ENCODE data around the gene STARD4. TPM values are rescaled to one million over a fixed set of nuclear protein-coding genes. Genes with fewer than 3 reads are reported as not detected.

STARD4 gene
- total RNA-seq, 2 experiments from 2014 or later: 52.3 to 55.9 TPM

DNA sequence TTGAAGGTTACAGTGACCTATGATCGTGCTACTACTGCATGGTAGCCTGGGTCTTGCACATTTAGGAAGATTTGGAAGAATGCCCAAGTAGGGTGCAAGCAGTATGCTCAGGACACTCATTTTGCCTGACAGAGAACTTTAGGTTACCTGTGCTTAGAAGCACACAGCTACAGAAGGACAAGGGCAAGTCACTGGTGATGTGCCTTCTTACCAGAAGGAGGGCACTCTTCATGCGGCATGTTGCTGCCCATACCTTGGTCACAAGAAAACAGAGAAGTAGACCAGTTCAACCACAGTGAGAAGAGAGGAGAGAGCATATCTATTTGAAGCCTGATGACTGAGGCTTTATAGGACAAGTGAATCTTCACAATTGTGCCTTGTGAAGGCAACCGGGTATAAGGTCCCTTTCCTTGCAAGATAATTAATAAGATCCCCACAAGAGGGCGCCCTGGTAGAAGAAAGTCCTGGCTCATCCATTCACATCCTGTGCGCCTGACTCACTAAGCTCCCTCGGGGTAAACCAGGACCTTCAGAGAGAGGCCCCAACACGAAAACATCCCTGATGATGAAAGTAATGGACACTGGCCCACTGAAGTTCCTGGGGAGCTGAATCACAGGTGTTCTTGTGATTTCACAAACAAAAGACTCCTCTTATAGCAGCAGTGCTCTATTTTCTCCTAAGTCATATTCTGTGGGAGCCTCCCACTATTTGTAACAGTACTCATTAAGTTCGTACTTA, 38.1 kb upstream of the STARD4 start:
- ATAC-seq: peak; percentile 94
- no peaks in the 10 kb centered on the region for H3K9me3 Mint-ChIP-seq (ENCODE audit: insufficient read depth)
- DNase-seq: peak; percentile 84
- H3K27me3 Mint-ChIP-seq (ENCODE audit: low read depth): peaks cover 2% of the 10 kb centered on the region
- H3K4me1 Mint-ChIP-seq (ENCODE audit: low read depth): peaks cover 13% of the 10 kb centered on the region
- H3K36me3 Mint-ChIP-seq (ENCODE audit: low read depth): no peaks in the 10 kb centered on the region
- no peak overlapping the region for H3K4me3 Mint-ChIP-seq
- CTCF ChIA-PET: interaction anchor here (0.6 to 4.4 kb wide), 32 partner anchors 8 to 611 kb away, joined by 3 to 38 read pairs (median 4); partner anchors contain the start of gene NREP
- POLR2A ChIA-PET: interaction anchor here (0.6 to 1.1 kb wide), 2 partner anchors 207 to 1200 kb away, joined by 3 to 4 read pairs; partner anchors contain the start of gene NREP
- H3K27ac Mint-ChIP-seq: no peak overlapping the region

DNA sequence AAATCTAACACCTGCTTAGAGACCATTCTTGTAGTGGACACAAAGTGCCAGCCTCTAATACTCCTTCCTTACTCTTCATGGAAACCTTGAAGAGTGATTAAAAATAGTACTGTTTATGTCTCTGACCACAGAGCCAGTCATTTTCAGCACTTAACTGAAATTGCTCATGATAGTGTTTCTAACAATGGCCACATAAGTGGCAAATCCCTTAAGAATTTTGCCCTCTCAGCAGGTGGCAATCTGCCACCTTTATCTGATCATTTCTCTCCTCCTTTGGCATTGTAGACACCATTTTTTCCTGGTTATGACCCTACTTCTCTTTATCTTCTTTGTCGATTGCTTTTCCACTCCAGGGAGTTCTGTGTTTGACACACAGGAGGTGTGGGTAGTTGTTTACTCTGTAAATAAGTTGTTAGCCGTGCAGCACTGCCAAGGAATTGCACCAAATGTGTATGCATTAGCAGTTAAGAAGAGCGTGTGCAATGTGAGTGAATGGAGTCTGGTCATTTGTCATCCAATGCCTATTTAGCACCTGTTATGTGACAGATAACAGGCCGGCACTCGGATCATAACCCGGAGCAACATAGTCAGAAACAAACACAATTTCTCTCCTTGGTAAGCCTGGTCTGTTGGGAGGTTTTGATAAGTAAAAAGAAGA, 36.8 kb upstream of the STARD4 start:
- DNase-seq (no peak), ATAC-seq (no peak)
- H3K9me3 Mint-ChIP-seq (ENCODE audit: insufficient read depth): no peaks in the 10 kb centered on the region
- peaks cover 13% of the 10 kb centered on the region for H3K4me1 Mint-ChIP-seq (ENCODE audit: low read depth)
- no peak overlapping the region for H3K4me3 Mint-ChIP-seq
- H3K27me3 Mint-ChIP-seq (ENCODE audit: low read depth): peaks cover 6% of the 10 kb centered on the region
- no peaks in the 10 kb centered on the region for H3K36me3 Mint-ChIP-seq (ENCODE audit: low read depth)
- H3K27ac Mint-ChIP-seq: no peak overlapping the region
- CTCF ChIA-PET: interaction anchor here (1.8 to 3.2 kb wide), 2 partner anchors 16 to 597 kb away, joined by 7 to 33 read pairs; no protein-coding TSS in a partner anchor
- POLR2A ChIA-PET: no interaction called here

DNA sequence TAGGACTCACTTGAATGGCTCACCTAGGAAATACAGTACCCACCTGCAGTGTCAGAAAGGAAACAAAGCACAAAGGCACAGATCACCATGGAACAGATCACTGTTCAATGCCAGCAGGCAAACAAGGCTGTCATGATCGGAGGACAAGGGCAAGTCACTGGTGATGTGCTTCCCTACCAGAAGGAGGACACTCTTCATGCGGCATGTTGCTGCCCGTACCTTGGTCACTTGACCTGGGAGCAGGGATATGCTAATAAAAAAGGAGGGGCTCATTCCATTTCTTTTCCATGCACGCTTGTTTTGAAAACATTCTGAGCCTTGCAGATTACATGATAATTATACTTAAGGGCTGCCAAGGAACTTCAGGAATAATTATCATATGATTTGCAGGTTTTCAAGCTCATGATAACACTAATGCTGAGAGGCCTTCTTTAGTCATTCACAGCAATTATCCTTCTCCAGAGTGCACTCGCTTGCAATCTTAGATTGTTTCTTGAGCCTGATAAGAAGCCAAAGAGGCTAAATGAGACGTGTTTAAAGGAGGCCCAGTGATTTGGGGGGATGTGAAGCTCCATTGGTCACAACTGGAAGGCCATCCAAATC, 36.1 kb upstream of the STARD4 start:
- peaks cover 13% of the 10 kb centered on the region for H3K4me1 Mint-ChIP-seq (ENCODE audit: low read depth)

DNA sequence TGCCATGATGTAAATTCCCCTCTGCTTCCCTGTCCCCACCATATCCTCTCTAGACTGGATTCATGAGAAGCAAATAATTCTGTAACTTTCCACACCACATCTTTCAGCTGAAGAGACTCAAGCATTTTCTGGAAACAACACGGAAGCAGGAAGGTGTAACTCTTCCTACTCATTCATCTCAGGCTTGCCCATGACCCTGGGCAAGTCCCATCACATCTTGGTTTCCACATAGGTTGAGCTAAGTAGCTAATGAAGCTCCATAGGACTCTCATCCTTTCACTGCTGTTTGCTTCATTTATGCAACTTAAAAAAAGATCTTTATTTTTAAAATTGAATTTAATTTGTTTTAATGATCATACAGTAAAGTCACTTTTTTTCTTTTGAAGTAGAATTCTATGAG, 32.7 kb upstream of the STARD4 start:
- no peak for ATAC-seq
- H3K27ac Mint-ChIP-seq: no peak overlapping the region
- POLR2A ChIA-PET: no interaction called here

More for the DNA sequence above, 36.1 kb upstream of the STARD4 start:
- Mint-ChIP-seq H3K9me3 (ENCODE audit: insufficient read depth) (no peaks in the 10 kb centered on the region), H3K27ac (no peak overlapping the region), H3K36me3 (ENCODE audit: low read depth) (no peaks in the 10 kb centered on the region), H3K4me3 (no peak overlapping the region), H3K27me3 (ENCODE audit: low read depth) (peaks cover 6% of the 10 kb centered on the region)
- POLR2A ChIA-PET: no interaction called here
- ATAC-seq: no peak
- no peak for DNase-seq
- CTCF ChIA-PET: interaction anchor here (1.8 kb wide), 1 partner anchor 15 kb away, joined by 7 read pairs; no protein-coding TSS in a partner anchor

DNA sequence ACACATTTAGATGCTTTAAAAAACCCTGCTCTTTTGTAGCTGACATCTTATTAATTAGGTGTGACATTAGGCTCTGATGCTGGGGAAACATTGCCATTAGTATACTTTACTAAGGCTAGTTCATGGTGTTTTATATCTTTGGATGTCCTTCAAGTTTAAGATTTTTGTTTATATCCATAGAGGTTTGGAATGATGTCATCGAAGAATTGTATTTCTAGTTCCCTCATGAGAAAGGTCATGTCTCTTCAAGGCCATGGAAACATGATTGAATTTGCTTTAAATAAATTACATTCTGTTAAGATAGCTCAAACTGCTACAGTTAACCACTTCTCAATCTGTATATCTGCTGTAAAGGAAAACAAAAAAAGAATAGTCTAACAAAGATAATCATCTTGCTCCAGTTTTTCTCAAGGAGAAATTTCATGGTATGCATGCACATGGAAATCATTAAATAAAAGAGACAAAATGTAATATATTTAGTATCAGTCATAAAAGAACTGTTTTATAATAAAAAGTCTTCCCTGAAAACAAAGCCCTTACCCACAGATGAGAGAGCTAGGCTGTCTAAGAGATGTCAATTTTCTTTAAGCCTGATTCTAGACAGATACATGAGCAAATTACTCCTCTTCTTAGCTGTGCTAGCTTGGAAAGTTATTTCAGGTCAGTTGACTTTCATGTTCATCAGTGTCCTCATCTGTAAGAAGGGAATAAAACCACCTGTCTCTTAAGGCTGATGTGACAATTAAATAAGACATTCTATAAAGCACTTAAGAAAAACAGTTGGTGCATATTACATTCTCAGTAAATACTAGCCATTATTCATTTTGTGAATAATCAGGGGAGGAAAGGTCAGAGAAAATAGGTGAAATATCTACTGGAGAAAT, 25.0 kb upstream of the STARD4 start:
- DNase-seq (no peak), ATAC-seq (no peak)
- H3K9me3 Mint-ChIP-seq (ENCODE audit: insufficient read depth): no peaks in the 10 kb centered on the region
- H3K4me3 Mint-ChIP-seq: no peak overlapping the region
- no peak overlapping the region for H3K27ac Mint-ChIP-seq
- no peaks in the 10 kb centered on the region for H3K36me3 Mint-ChIP-seq (ENCODE audit: low read depth)
- POLR2A ChIA-PET: no interaction called here
- H3K27me3 Mint-ChIP-seq (ENCODE audit: low read depth): peaks cover 24% of the 10 kb centered on the region
- H3K4me1 Mint-ChIP-seq (ENCODE audit: low read depth): no peaks in the 10 kb centered on the region
- CTCF ChIA-PET: interaction anchor here (1.8 kb wide), 1 partner anchor 13 kb away, joined by 6 read pairs; no protein-coding TSS in a partner anchor

More for the DNA sequence above, 32.7 kb upstream of the STARD4 start:
- Mint-ChIP-seq H3K36me3 (ENCODE audit: low read depth) (no peaks in the 10 kb centered on the region), H3K9me3 (ENCODE audit: insufficient read depth) (no peaks in the 10 kb centered on the region), H3K4me1 (ENCODE audit: low read depth) (no peaks in the 10 kb centered on the region), H3K27me3 (ENCODE audit: low read depth) (peaks cover 19% of the 10 kb centered on the region), H3K4me3 (no peak overlapping the region)
- no peak for DNase-seq
- CTCF ChIA-PET: no interaction called here

DNA sequence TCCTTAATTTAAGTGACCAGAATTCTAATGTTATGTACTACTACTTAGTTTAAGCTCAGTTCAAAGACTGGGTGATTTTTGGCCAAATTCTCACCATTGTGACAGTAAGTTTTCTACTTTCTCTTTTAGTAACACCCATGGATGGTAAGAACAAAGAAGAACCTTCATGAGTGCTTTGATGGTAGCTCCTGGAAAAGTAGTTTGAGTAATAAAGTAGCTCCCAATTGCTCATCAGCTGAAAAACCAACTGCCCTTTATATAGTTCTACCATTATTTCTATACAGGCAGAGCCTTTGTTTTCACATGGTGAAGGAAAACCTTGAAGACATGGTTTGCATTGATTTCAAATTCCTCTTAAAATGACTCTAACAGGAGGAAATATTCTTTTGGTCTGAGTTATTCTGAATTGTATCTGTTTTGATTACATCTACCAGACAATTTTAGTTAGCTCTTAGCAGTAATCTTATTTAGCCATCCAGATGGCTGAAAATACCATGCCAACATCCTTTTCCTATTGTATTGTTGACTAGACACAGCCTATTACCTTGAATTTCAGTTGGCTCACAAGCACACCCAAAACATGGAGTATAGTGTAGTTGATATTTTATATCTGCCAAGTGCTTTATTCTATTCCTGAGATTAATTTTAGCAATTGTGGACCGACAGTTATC, 23.7 kb upstream of the STARD4 start:
- no peaks in the 10 kb centered on the region for H3K9me3 Mint-ChIP-seq (ENCODE audit: insufficient read depth)
- ChIA-PET POLR2A (no interaction called here), CTCF (interaction anchor here (0.7 to 1.0 kb wide), 2 partner anchors 15 to 625 kb away, joined by 4 to 5 read pairs; no protein-coding TSS in a partner anchor)
- no peaks in the 10 kb centered on the region for H3K36me3 Mint-ChIP-seq (ENCODE audit: low read depth)
- peaks cover 6% of the 10 kb centered on the region for H3K4me1 Mint-ChIP-seq (ENCODE audit: low read depth)
- ATAC-seq (no peak), DNase-seq (no peak)
- peaks cover 17% of the 10 kb centered on the region for H3K27me3 Mint-ChIP-seq (ENCODE audit: low read depth)
- no peak overlapping the region for H3K4me3 Mint-ChIP-seq
- no peak overlapping the region for H3K27ac Mint-ChIP-seq

DNA sequence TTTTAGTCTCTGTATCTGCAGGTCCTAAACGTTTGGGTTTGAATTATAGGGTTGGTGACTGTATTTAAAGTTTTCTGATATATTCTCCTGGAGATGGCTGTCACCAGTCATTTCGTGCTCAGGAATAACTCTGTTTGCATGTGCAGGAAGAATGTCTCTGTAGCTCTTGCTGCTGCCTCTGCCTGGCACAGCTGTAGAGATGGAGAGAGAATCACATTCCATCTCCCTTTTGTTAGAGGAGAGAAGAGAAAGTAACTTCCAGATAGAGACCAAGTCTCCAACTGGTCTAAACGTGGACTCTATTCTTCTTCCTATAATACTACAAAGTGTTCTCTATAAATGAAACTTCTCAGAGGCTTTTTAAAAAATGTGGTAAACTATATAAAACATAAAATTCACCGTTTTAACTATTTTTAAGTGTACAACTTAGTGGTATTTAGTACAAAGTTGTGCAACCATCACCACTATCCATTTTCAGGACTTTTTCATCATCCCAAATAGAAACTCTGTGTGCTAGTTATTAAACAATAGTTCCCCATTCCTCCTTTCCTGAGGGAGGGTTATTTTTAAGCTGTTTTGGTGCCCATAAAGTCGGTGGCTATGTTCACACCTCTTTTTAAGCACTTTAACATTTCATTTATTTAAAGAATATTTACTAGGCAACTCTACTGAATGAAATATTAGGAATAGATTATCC, 20.7 kb upstream of the STARD4 start:
- H3K27me3 Mint-ChIP-seq (ENCODE audit: low read depth): peaks cover 6% of the 10 kb centered on the region
- H3K36me3 Mint-ChIP-seq (ENCODE audit: low read depth): peaks cover 4% of the 10 kb centered on the region
- H3K9me3 Mint-ChIP-seq (ENCODE audit: insufficient read depth): no peaks in the 10 kb centered on the region
- ChIA-PET CTCF (interaction anchor here (1.2 to 2.0 kb wide), 3 partner anchors 15 to 18 kb away, joined by 3 to 7 read pairs (median 4); no protein-coding TSS in a partner anchor), POLR2A (no interaction called here)
- ATAC-seq (no peak), DNase-seq (no peak)
- H3K4me1 Mint-ChIP-seq (ENCODE audit: low read depth): peaks cover 20% of the 10 kb centered on the region
- H3K4me3 Mint-ChIP-seq: no peak overlapping the region
- no peak overlapping the region for H3K27ac Mint-ChIP-seq

DNA sequence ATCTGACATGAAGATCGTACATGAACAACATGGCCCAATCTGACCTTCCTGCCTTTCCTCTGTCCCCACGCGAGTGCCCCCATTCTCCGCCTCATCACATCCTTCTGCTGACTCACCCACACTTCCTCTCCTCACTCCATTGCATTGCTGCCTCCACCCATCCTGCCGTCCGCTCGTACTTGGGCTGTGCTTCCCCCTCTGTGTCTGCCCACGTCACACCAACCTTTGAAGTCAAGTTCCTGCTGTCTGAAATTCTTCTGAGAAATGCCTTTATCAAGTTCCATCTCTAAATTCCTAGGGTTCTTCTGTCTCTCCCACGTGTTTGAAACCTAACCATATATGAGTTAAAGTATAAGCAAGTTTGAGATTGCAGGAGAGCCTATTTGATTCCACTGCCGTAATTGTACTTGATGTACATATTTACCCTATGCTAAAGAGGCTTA, 18.0 kb upstream of the STARD4 start:
- peak; percentile 100 for ATAC-seq

DNA sequence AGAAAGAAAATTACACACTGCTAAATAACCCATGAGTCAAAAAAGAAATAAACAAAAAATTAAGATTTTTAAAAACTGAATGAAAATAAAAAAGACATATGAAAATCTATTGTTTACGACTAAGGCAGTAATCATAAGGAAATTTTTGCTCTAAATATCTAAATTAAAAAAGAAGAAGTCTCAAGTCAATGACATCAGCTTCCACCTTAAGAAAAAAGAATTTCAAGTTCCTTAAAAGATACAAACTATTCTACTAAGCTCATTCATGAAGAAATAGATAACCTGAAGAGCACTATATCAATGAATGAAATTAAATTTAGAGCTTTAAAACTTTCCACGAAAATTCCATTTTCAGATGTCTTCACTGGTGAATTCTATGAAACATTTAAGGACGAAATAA, 15.7 kb upstream of the STARD4 start:
- H3K9me3 Mint-ChIP-seq (ENCODE audit: insufficient read depth): no peaks in the 10 kb centered on the region
- H3K4me3 Mint-ChIP-seq: no peak overlapping the region
- H3K27ac Mint-ChIP-seq: no peak overlapping the region
- POLR2A ChIA-PET: interaction anchor here (1.3 kb wide), 1 partner anchor 16 kb away, joined by 3 read pairs; no protein-coding TSS in a partner anchor
- no peaks in the 10 kb centered on the region for H3K27me3 Mint-ChIP-seq (ENCODE audit: low read depth)
- H3K4me1 Mint-ChIP-seq (ENCODE audit: low read depth): peaks cover 20% of the 10 kb centered on the region
- DNase-seq (no peak), ATAC-seq (no peak)
- CTCF ChIA-PET: no interaction called here
- peaks cover 4% of the 10 kb centered on the region for H3K36me3 Mint-ChIP-seq (ENCODE audit: low read depth)

More for the DNA sequence above, 18.0 kb upstream of the STARD4 start:
- Mint-ChIP-seq H3K9me3 (ENCODE audit: insufficient read depth) (no peaks in the 10 kb centered on the region), H3K4me3 (peak overlapping the region; percentile 6), H3K4me1 (ENCODE audit: low read depth) (peaks cover 20% of the 10 kb centered on the region), H3K27me3 (ENCODE audit: low read depth) (peaks cover 2% of the 10 kb centered on the region), H3K27ac (peak overlapping the region; percentile 84), H3K36me3 (ENCODE audit: low read depth) (peaks cover 4% of the 10 kb centered on the region)
- DNase-seq: peak; percentile 91
- CTCF ChIA-PET: interaction anchor here (0.6 to 3.2 kb wide), 7 partner anchors 16 to 631 kb away, joined by 3 to 49 read pairs (median 18); partner anchors contain the start of gene STARD4
- POLR2A ChIA-PET: interaction anchor here (1.5 to 1.7 kb wide), 2 partner anchors 18 to 227 kb away, joined by 3 to 6 read pairs; partner anchors contain the start of gene STARD4

DNA sequence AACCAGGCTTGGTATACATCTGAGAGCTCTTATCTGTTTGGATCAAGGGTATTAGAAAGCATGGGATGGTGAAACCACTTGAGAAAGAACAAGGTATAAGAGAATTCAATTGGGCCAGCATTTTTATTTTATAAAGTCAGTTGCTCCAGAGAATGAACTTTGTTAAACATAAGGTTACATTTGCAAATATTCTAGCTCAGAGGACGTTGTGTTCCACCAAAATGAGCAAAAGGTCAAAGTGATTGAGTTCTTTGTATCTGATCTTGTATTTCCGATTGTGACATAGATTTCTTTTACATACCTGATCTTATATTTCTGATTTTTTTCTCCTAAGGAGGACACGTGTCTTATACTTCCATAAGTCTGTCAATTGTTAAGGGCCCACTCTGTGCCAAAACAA, 8.6 kb upstream of the STARD4 start:
- Mint-ChIP-seq H3K4me1 (ENCODE audit: low read depth) (no peaks in the 10 kb centered on the region), H3K36me3 (ENCODE audit: low read depth) (no peaks in the 10 kb centered on the region), H3K27me3 (ENCODE audit: low read depth) (peaks cover 3% of the 10 kb centered on the region), H3K4me3 (no peak overlapping the region), H3K9me3 (ENCODE audit: insufficient read depth) (no peaks in the 10 kb centered on the region), H3K27ac (no peak overlapping the region)
- ATAC-seq (no peak), DNase-seq (no peak)
- ChIA-PET POLR2A (no interaction called here), CTCF (interaction anchor here (2.6 kb wide), 1 partner anchor 11 kb away, joined by 14 read pairs; no protein-coding TSS in a partner anchor)

Measured in activated CD8-positive, alpha-beta T cell treated with anti-CD3 and anti-CD28 coated beads, Interleukin-2, amount 10 ng/mL, durations not matched to agents 7 days and 5 days (primary cell).